D341Med (cell line): ENCODE results near the gene USP36.
"Not testable (repeated sequence)": the region's sequence is repeated elsewhere in the genome, so short reads cannot be mapped to it uniquely, and the experiment has no call there.

Experiments
- DNase-seq: peaks from one replicate; pipeline ENCODE4 v3.0.0; 2012; ENCODE audit warnings: low spot score

Gene USP36

DNA sequence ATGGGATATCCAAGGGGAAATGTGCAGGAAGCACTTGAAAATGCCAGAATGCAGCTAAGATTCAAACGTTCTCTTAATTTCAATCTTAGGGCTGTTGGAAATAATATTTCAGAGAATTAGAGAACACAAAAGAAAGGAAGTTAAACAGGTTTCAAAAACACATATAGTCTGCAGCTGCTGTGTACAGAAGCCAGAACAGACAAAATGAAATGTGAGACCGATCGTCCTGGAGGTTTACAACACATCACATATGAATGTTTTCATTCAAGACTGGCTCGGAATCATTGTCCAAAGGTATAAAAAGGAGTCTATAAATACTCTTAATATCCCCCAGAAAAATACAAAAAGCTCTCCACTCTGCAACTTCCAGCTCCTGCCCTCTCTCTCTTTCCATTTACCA lies 72.8 kb downstream of the USP36 start:
- no peak for DNase-seq

DNA sequence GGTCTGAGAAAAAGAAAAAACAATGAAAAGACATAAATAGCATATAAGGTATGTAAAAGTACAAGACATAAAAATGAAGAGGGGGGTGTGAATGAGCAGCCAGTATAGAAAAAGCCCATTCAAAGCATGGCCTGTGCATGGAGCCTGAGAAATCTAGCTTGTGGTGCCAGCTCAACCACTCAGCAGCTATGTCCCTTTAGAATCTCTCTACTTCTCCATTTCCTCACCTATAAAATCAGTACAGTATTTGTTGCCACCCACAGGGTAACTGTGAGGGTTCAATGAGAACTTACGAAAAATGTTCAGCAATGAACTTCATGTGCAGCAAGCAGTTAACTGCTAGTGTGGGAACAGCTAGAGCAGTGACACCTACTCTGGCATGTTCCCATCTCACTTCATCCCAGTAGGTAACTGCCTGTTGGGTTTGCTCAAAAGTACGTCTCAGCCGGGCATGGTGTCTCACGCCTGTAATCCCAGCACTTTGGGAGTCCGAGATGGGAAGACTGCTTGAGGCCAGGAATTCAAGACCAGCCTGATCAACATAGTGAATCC lies 73.8 kb downstream of the USP36 start:
- no peak for DNase-seq

DNA sequence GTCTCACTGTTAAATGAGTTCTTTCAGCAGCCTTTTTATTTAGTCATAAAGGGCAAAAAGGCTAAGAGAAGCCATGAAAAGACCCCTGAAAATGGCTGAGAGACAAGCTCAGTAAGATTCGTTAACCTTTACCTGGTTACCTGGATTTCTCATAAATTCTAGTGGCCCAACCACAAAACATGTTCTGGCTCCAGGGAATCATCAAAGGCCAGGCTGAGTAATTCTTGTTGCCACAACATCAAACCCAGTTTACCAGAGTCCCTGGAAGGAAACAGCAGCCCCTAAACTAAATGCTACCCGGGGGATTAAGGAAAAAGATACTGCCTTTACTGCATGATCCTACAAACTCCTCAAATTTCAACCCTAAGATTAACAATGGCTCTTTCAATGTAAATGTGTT lies 74.4 kb downstream of the USP36 start:
- DNase-seq, result no peak

DNA sequence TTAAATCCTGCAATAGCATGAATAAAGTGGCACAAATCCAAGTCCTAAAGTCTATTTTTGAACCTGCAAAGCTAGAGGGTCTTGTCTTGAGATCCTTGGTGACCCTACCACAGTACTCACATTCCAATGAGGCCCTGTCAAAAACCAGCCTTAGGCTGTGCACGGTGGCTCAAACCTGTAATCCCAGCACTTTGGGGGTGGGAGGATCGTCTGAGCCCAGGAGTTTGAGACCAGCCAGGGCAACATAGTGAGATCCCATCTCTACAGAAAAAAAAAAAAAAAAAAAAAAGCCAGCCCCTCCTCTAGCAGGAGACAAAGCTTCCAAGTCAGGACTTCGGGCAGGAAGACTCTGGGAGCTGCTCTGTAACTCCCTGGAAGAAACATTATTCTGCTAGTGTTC lies 74.8 kb downstream of the USP36 start:
- DNase-seq, result no peak

DNA sequence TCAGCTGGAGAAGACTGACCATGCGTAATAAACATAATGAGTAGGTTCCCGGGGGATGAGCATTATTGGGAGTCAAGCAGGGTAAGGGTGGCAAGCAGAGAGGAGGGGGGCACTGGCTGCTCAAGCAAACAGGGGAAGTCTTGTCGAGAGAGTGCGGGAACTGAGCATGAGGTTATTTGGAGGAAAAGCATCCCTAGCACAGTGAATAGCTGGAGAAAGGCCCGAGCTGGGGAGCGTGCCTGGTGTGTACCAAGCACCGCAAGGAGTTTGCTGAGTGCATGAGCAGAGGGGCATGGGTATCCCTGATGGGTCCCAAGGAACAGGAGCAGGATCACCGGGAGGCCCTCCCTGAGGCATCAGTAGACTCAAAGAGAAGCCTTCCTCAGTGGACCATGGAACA lies 75.7 kb downstream of the USP36 start:
- no peak for DNase-seq

DNA sequence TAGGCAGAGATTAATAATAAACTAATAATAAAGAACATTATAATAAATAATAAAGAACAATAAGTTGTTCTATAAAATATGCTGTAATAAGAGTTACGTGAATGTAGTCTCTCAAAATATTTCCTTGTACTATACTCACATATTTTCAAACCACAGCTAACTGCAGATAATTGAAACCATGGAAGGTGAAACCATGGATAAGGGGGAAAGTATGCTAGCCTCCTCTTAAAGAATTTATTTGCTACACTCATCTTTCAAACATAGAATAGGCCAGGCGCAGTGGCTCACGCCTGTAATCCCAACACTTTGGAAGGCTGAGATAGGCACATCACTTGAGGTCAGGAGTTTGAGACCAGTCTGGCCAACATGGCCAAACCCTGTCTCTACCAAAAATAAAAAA lies 77.1 kb downstream of the USP36 start:
- no peak for DNase-seq

DNA sequence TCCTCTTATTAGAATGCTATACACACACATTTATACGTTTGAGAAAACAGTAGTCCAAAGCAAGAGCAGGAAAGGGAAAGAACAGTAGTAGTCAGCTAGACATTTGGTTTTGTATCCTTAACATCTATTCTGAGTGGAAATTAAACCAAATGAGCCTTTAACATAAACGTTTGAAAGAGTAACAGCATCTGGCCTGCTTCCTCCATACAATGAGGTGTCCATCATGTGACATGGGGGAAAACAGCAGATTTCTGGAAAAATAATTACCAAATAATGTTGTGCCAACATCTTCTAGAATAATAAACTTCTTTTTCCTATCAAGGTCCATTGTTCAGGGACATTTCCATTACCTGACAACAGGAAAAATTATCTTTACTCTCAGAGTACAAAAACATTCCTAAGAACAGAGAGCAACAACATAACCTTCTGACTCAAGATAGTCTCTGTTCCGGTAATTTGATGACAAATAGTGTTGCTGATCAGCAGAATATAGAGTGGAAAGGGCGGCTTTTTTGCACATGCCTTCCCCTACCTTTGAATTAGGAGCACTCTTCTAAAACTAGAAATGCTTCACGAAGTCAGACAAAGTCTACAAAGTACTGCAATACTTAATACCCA lies 78.7 kb downstream of the USP36 start:
- DNase-seq, result no peak

DNA sequence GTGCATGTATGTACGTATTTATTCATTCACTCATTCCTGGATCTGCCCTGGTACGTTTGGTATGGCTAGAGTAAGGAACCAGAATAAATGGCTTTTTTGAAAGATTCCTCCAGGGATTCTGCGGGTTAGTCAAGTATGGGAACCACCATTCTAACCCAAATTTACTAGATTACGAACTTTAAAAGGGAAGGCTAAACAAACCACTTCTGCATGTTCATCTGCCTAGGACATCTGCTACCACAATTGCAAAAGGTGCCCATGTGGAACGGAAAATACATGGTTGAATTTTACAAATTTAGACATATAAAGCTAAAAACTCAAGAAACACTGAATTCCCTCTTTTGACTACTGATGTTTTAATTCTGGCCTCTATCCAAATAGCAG lies 80.7 kb downstream of the USP36 start:
- no peak for DNase-seq

DNA sequence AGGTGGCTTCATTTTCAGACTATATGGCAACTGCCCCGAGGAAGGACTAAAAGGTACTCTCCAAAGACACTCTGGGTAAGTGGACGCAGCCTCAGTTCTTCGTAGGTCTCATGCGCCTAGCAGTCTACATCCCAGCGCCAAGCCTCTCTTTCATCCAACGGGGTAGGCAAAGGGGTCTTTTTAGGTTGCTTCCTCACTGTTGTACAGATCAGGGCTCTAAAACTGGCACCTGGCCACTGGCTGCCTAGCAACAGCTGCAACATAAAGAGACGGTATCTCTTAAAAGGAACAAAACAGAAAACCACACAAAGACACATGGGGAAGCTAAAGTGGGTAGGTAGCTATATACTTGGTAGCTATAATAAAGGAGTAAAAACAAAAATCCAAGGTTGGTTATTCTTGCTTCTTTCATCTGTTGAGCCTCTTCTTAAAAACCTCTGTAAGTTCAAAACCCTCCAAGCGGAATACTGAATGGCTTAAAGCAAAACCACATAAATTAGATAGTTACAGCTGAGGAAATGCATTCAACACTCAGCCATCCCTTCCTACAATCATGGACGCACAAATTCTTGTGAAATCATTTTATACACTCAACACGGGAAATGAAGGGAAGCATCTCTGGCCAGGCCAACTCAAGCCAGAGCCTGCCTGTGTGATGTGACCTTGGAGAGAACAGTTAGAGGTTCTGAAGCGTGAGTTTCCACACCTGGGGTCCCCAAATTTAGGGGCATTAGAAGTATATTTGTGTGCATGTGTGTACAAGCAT lies 81.2 kb downstream of the USP36 start:
- DNase-seq, result no peak

DNA sequence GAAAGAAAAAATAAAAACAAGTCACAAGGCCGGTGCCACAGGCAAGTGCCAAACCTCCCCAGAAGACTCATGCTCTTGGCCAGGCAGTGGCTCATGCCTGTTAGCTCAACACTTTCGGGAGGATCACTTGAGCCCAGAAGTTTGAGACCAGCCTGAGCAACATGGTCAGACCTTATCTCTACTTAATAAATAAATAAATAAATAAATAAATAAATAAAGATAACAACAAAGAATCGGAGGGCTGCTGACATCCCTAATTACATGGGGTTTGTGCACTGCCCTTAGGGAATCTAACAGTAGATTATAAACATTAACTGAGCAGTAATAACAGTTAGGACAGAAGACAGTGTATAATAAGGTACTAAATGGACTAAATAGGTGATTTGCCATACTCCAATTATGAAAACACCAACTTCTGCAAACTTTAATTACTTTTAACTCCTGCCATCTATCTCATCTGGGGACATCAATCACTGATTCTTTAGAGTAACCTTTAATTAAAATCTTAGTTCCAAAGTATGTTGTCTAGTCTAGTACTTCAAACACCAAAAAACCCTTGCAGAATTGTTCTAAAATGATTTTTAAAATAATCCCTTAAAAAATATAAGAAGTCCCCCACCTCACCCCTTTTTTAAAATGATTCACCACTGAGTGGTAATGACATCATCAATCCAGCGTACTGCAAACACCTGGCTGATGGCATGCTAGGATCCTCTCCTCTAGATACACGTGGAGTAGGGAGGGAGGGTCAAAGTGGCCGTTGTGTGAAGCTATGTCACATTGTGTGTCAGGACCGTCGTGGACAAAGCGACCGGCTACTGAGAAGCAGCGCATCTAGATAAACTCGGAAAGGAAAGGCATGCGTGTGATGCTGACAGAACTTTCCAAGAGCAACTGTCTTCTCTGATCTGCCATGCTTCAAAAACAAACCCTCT lies 87.0 kb downstream of the USP36 start:
- DNase-seq, result no peak

DNA sequence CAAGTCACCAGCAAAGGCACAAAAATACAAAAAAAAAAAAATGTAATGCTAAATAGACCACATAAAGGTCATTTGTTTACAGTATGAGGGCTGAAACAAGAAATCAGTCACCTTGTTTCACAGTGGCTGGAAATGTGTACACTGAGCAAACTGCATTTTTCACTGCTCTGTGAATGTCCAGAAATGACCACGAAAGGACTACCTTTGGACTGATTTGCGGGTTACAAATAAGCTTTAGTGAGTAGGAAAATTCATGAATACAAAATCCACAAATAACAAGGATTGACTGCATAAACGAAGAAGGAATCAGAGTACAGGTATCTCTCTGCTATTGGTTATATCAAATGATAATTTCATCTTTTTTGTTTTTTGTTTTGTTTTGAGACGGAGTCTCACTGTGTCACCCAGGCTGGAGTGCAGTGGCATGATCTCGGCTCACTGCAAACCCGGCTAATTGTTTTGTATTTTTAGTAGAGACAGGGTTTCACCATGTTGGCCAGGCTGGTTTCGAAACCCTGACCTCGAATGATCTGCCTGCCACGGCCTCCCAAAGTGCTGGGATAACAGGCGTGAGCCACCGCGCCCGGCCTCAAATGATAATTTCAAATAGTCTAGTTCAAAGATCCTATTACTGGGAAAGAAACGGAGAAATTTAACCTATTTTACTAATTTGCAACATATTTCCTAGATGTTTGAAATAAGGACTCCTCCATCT lies 89.0 kb downstream of the USP36 start:
- no peak for DNase-seq

DNA sequence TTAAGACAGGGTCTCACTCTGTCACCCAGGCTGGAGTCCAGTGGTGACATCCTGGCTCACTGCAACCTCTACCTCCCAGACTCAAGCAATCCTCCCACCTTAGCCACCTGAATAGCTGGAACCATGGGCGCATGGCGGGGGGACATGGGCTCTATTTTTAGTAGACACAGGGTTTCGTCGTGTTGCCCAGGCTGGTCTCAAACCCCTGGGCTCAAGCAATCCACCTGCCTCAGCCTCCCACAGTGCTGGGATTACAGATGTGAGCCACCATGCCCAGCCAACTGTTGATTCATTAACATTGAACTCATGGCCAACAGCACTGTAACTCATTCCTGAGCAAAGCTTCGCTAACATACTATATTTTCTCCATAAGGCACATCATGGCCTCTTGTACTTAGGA lies 89.6 kb downstream of the USP36 start:
- not testable (repeated sequence) for DNase-seq

DNA sequence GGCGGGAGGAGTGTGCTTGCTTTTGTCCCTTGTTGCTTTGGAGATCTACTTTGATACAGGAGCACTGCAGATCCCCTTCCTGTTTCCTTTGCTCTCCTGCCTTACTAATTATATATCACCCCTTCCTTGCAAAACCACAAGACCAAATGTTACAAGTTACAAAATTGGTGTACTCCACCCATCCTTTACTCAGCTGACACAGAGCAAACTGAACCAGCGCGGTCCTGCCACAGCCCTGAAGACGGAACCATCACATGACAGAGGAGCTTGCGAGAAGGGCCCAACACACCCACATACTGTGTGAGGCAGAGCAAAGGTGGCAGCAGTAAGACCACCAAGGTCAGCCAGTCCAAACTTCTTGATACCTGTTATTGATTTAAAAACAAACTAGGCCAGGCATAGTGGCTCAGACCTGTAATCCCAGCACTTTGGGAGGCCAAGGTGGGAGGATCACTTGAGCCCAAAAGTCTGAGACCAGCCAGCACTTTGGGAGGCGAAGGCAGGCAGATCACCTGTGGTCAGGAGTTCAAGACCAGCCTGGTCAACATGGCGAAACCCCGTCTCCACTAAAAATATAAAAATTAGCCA lies 91.8 kb downstream of the USP36 start:
- DNase-seq, result no peak

DNA sequence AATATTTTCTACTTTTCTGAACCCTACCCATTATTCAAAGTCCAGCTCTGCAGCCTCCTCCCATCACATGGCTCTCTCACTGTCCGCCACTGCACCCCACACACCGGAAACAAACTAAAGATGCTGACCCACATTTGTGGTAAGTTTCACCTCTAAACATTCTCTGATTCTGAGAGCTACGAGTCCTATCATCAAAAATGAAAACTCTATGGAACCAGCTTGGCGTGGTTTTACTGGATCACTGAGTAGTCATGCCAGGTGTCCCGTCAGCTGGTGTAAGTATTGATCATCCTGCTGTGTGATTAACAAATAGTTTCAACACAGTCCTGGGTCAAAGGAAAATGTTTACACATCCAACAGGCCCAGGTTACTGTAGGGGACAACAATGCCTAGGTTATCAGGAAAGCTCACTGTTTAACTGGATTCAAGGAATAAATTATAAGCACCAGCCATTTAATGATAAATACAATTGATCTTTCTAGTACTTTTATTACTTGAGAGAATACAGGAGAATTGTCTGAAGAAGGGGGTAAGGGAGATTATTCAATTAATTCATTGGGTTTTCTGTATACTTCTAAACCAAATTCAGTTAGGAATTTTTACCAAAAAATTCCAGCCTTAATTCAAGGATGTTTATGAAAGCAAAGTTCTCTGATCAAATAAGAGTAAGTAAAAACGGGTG lies 92.4 kb downstream of the USP36 start:
- no peak for DNase-seq

DNA sequence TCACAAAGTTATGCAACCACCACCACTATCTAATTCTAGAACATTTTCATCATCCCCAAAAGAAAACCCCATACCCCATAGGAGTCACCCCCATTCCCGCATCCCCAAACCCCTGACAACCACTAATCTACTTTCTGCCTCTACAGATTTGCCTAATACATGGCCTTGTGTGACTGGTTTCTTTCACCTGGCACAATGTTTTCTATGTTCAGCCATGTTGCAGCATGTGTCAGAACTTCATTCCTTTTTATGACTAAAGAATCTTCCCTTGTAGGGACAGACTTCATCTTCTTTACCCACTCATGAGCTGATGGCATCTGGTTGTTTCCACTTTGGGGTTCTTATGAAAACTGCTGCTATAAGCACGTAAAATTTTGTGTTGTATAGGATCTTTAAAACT lies 93.1 kb downstream of the USP36 start:
- no peak for DNase-seq

DNA sequence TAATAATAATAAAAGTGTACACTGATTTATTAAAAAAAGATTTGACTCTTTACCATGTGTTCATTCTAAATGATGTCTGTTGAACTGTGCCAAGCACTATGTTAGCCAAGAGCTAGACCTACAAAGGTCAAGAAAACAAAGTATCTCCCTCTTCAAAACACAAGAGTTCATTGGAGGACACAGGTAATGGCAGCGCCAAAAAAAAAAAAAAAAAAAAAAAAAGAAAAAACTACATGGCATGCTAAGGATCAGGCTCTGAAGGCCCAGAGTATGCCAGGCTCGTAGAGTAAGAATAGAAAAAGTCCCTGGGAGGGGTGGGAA lies 93.7 kb downstream of the USP36 start:
- DNase-seq, result no peak

DNA sequence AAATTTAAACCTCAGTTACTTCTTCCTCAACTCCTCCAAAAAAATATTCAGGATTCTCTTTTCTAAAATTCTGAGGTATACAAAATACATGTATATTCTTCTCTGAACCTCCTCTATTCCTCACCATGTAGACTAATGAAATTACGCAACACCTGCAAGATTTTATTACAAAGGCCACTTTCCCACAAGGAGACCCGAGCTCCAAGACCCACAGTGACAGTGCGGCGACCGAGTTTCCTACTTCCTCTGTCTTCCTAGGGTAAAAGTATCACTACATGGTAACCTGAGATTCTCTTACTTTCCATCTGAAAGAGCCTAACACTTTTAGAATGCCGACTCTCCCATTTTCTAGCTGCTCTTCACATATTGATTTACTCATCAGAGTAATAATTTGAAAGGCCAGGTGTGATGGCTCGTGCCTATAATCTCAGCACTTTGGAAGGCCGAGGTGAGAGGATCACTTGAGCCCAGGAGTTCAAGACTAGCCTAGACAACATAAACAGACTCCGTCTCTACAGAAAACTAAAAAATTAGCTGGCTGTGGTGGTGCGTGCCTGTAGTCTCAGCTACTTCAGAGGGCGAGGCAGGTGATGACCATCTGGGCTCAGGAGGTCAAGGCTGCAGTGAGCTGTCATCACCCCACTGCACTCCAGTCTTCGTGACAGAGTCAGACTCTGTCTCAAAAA lies 94.2 kb downstream of the USP36 start:
- no peak for DNase-seq
